BLaER1 treated with 17β-estradiol and CSF1 and Interleukin-3, amounts not matched to agents 10 nM and 100 nM (cell line): ENCODE data around the gene ELMO1.
A peak's percentile ranks its signal among the peaks of the same experiment; 100 is the strongest.

ENCODE experiments used
- H3K27ac ChIP-seq, 11 experiments: shearing (Covaris generic); formaldehyde crosslinking; 2 replicates each; pipeline ENCODE4 v1.8.1; 2022
- H3K27me3 ChIP-seq, 11 experiments: shearing (Covaris generic); formaldehyde crosslinking; 2 replicates each; pipeline ENCODE4 v1.8.1; 2022
- H3K36me3 ChIP-seq, 11 experiments: shearing (Covaris generic); formaldehyde crosslinking; 2 replicates each; pipeline ENCODE4 v1.8.1; 2022
- H3K4me1 ChIP-seq, 10 experiments: shearing (Covaris generic); formaldehyde crosslinking; 2 replicates each; pipeline ENCODE4 v1.8.1; 2022
- H3K4me2 ChIP-seq, 11 experiments: shearing (Covaris generic); formaldehyde crosslinking; 2 replicates each; pipeline ENCODE4 v1.8.1; 2022
- H3K4me3 ChIP-seq, 10 experiments: shearing (Covaris generic); formaldehyde crosslinking; 2 replicates each; pipeline ENCODE4 v1.8.1; 2022
- H3K9ac ChIP-seq, 11 experiments: shearing (Covaris generic); formaldehyde crosslinking; 2 replicates each; pipeline ENCODE4 v1.8.1; 2022
- H3K9me3 ChIP-seq, 11 experiments: shearing (Covaris generic); formaldehyde crosslinking; replicated peaks in 1 of 11; 2 replicates each; pipeline ENCODE4 v1.8.1; 2022
- H4K20me1 ChIP-seq, 11 experiments: shearing (Covaris generic); formaldehyde crosslinking; 2 replicates each; pipeline ENCODE4 v1.8.1; 2022
- Cebpa-rat ChIP-seq, 11 experiments: shearing (Covaris generic); IDR thresholded peaks; 2 replicates each; pipeline ENCODE4 v1.8.1; 2022

ELMO1 gene

GRCh38 chr7:37038706-37039105 lies 410.0 kb downstream of the ELMO1 start:
- H3K9me3 ChIP-seq, result peaks cover 13 to 19% (median 16%) of the 10 kb centered on the region in 11 experiments
- peaks cover 0 to 14% (median 0%) of the 10 kb centered on the region in 11 experiments; a peak in 3 of 22 replicates for H4K20me1 ChIP-seq
- peaks cover 9 to 26% (median 15%) of the 10 kb centered on the region in 11 experiments; a peak in 18 of 22 replicates for H3K36me3 ChIP-seq
- no peak for TF ChIP-seq Cebpa-rat (IDR thresholded peaks at IDR 0.05)
- no peak overlapping the region for H3K4me2 ChIP-seq
- no peaks in the 10 kb centered on the region for H3K4me1 ChIP-seq
- H3K9ac ChIP-seq, result no peak overlapping the region
- no peak overlapping the region for H3K27ac ChIP-seq
- H3K27me3 ChIP-seq, result no peaks in the 10 kb centered on the region
- no peak overlapping the region for H3K4me3 ChIP-seq

GRCh38 chr7:37037286-37037685 lies 411.4 kb downstream of the ELMO1 start:
- no peak for TF ChIP-seq Cebpa-rat (IDR thresholded peaks at IDR 0.05)
- Histone ChIP-seq H3K27me3 (no peaks in the 10 kb centered on the region), H3K4me1 (peaks cover 0 to 8% (median 4%) of the 10 kb centered on the region in 10 experiments; a peak in 13 of 20 replicates), H3K4me3 (no peak overlapping the region), H4K20me1 (peaks cover 0 to 4% (median 0%) of the 10 kb centered on the region in 11 experiments; a peak in 3 of 22 replicates), H3K4me2 (no peak overlapping the region), H3K9ac (no peak overlapping the region), H3K27ac (no peak overlapping the region), H3K9me3 (peaks cover 13 to 19% (median 16%) of the 10 kb centered on the region in 11 experiments), H3K36me3 (peaks cover 14 to 38% (median 24%) of the 10 kb centered on the region in 11 experiments; a peak in 19 of 22 replicates)

GRCh38 chr7:37035631-37036030 lies 413.0 kb downstream of the ELMO1 start:
- H3K27me3 ChIP-seq, result no peaks in the 10 kb centered on the region
- H3K27ac ChIP-seq, result no peak overlapping the region
- no peak overlapping the region for H3K9ac ChIP-seq
- no peak overlapping the region for H3K4me3 ChIP-seq
- no peak overlapping the region for H3K4me2 ChIP-seq
- H3K4me1 ChIP-seq, result peaks cover 0 to 25% (median 14%) of the 10 kb centered on the region in 10 experiments; a peak in 13 of 20 replicates
- TF ChIP-seq Cebpa-rat (IDR thresholded peaks at IDR 0.05), result no peak
- peaks cover 0 to 6% (median 0%) of the 10 kb centered on the region in 11 experiments; a peak in 3 of 22 replicates for H4K20me1 ChIP-seq
- H3K9me3 ChIP-seq, result peaks cover 13 to 19% (median 16%) of the 10 kb centered on the region in 11 experiments
- H3K36me3 ChIP-seq, result peaks cover 14 to 43% (median 27%) of the 10 kb centered on the region in 11 experiments; a peak in 19 of 22 replicates

GRCh38 chr7:37033141-37033540 lies 415.5 kb downstream of the ELMO1 start:
- no peaks in the 10 kb centered on the region for H3K27me3 ChIP-seq
- peaks cover under 1 to 4% (median 3%) of the 10 kb centered on the region in 11 experiments; a peak in 14 of 22 replicates for H3K9me3 ChIP-seq
- peaks cover 0 to 26% (median 14%) of the 10 kb centered on the region in 10 experiments; a peak in 13 of 20 replicates for H3K4me1 ChIP-seq
- peaks cover 0 to 6% (median 0%) of the 10 kb centered on the region in 11 experiments; a peak in 3 of 22 replicates for H4K20me1 ChIP-seq
- H3K36me3 ChIP-seq, result peaks cover 3 to 26% (median 14%) of the 10 kb centered on the region in 11 experiments; a peak in 16 of 22 replicates
- no peak overlapping the region for H3K27ac ChIP-seq
- H3K9ac ChIP-seq, result no peak overlapping the region
- no peak overlapping the region for H3K4me2 ChIP-seq
- H3K4me3 ChIP-seq, result no peak overlapping the region
- no peak for TF ChIP-seq Cebpa-rat (IDR thresholded peaks at IDR 0.05)

- H3K27me3 ChIP-seq, result no peaks in the 10 kb centered on the region
- peaks cover 0 to 26% (median 14%) of the 10 kb centered on the region in 10 experiments; a peak in 13 of 20 replicates for H3K4me1 ChIP-seq
- no peak for TF ChIP-seq Cebpa-rat (IDR thresholded peaks at IDR 0.05)
- no peak overlapping the region for H3K27ac ChIP-seq
- no peak overlapping the region for H3K9ac ChIP-seq
- H3K36me3 ChIP-seq, result peaks cover 0 to 24% (median 11%) of the 10 kb centered on the region in 11 experiments; a peak in 11 of 22 replicates
- H3K4me3 ChIP-seq, result no peak overlapping the region
- H3K9me3 ChIP-seq, result no peaks in the 10 kb centered on the region
- H3K4me2 ChIP-seq, result peak overlapping the region in 7 of 11 experiments; percentile 28 to 78 (median 59); a peak in 12 of 22 replicates
- H4K20me1 ChIP-seq, result peaks cover 0 to 6% (median 0%) of the 10 kb centered on the region in 11 experiments; a peak in 3 of 22 replicates
Measured at GRCh38 chr7:37032258-37032601, 416.4 kb downstream of the ELMO1 start.

GRCh38 chr7:37031571-37032257 lies 416.9 kb downstream of the ELMO1 start:
- H3K4me2 ChIP-seq, result peak overlapping the region in 7 of 11 experiments; percentile 28 to 78 (median 59); a peak in 14 of 22 replicates
- peaks cover 0 to 26% (median 14%) of the 10 kb centered on the region in 10 experiments; a peak in 13 of 20 replicates for H3K4me1 ChIP-seq
- no peaks in the 10 kb centered on the region for H3K27me3 ChIP-seq
- H3K9me3 ChIP-seq, result no peaks in the 10 kb centered on the region
- peaks cover 0 to 24% (median 11%) of the 10 kb centered on the region in 11 experiments; a peak in 11 of 22 replicates for H3K36me3 ChIP-seq
- TF ChIP-seq Cebpa-rat (IDR thresholded peaks at IDR 0.05), result no peak
- H3K9ac ChIP-seq, result no peak overlapping the region
- peak overlapping the region in 2 of 11 experiments; percentile 1 to 43; a peak in 3 of 22 replicates for H3K27ac ChIP-seq
- H3K4me3 ChIP-seq, result no peak overlapping the region
- peaks cover 0 to 6% (median 0%) of the 10 kb centered on the region in 11 experiments; a peak in 3 of 22 replicates for H4K20me1 ChIP-seq

GRCh38 chr7:37028909-37029440 lies 419.7 kb downstream of the ELMO1 start:
- no peak overlapping the region for H3K27ac ChIP-seq
- H3K27me3 ChIP-seq, result no peaks in the 10 kb centered on the region
- no peak for TF ChIP-seq Cebpa-rat (IDR thresholded peaks at IDR 0.05)
- no peak overlapping the region for H3K4me2 ChIP-seq
- H4K20me1 ChIP-seq, result peaks cover 0 to 6% (median 0%) of the 10 kb centered on the region in 11 experiments; a peak in 3 of 22 replicates
- peaks cover 0 to 26% (median 14%) of the 10 kb centered on the region in 10 experiments; a peak in 13 of 20 replicates for H3K4me1 ChIP-seq
- no peaks in the 10 kb centered on the region for H3K9me3 ChIP-seq
- H3K36me3 ChIP-seq, result peaks cover 0 to 25% (median 11%) of the 10 kb centered on the region in 11 experiments; a peak in 11 of 22 replicates
- H3K4me3 ChIP-seq, result no peak overlapping the region
- H3K9ac ChIP-seq, result no peak overlapping the region

GRCh38 chr7:37027557-37028341 lies 420.9 kb downstream of the ELMO1 start:
- Histone ChIP-seq H3K9ac (no peak overlapping the region), H3K9me3 (no peaks in the 10 kb centered on the region)

More at GRCh38 chr7:37027557-37028341, 420.9 kb downstream of the ELMO1 start:
- Histone ChIP-seq H3K4me3 (no peak overlapping the region), H3K27ac (no peak overlapping the region), H3K27me3 (no peaks in the 10 kb centered on the region), H3K4me1 (peaks cover 0 to 22% (median 14%) of the 10 kb centered on the region in 10 experiments; a peak in 13 of 20 replicates), H3K4me2 (no peak overlapping the region), H4K20me1 (peaks cover 0 to 6% (median 0%) of the 10 kb centered on the region in 11 experiments; a peak in 3 of 22 replicates), H3K36me3 (peaks cover 0 to 16% (median 6%) of the 10 kb centered on the region in 11 experiments; a peak in 8 of 22 replicates)
- TF ChIP-seq Cebpa-rat (IDR thresholded peaks at IDR 0.05), result no peak
